Natural killer cell (primary cell): ENCODE measurements around the gene THRB. TPM values are rescaled to one million over a fixed set of nuclear protein-coding genes. Genes with fewer than 3 reads are reported as not detected.

Source experiments
- ATAC-seq, 3 donors: fragments of 150-1000 bp in 2 of 3; fragments of 200-7000 bp in 1 of 3; cut with Tn5 transposase; 1 replicate in 1 of 3; 2 replicates in 2 of 3; pipeline ENCODE4 v1.10.0; 2021; ENCODE audit warnings: mild to moderate bottlenecking in 2 of 3, moderate library complexity in 2 of 3
- DNase-seq, 2 donors: peaks; one replicate each; pipeline versions ENCODE4 v3.0.0 to v3.0.0-alpha.2; 2013 to 2021; ENCODE audit warnings: mixed read lengths in 1 of 2
- H3K27ac ChIP-seq: one replicate; pipeline ENCODE4 v1.5.1; 2013; ENCODE audit warnings: mild to moderate bottlenecking, low read length
- H3K27me3 ChIP-seq: one replicate; pipeline ENCODE4 v1.6.1; 2013; ENCODE audit warnings: low read length; ENCODE audit not compliant: control insufficient read depth, insufficient read depth
- H3K36me3 ChIP-seq: one replicate; pipeline ENCODE4 v1.6.1; 2013; ENCODE audit warnings: low read length; ENCODE audit not compliant: control insufficient read depth, insufficient read depth
- H3K4me1 ChIP-seq: one replicate; pipeline ENCODE4 v1.6.1; 2013; ENCODE audit warnings: low read length; ENCODE audit not compliant: control insufficient read depth, insufficient read depth
- H3K4me3 ChIP-seq: one replicate; pipeline ENCODE4 v1.5.1; 2013; ENCODE audit warnings: low read length
- H3K9me3 ChIP-seq: one replicate; pipeline ENCODE4 v1.6.1; 2013; ENCODE audit warnings: low read length; ENCODE audit not compliant: control insufficient read depth, insufficient read depth
- H3K27ac Mint-ChIP-seq, 2 donors: one replicate each; pipeline ENCODE4 v1.8.0; 2022; ENCODE audit warnings: mild to moderate bottlenecking in 2 of 2, mixed read lengths in 2 of 2, moderate library complexity in 1 of 2
- H3K27me3 Mint-ChIP-seq, 2 donors: one replicate each; pipeline ENCODE4 v1.8.0; 2022; ENCODE audit warnings: low read depth in 2 of 2, mixed read lengths in 2 of 2
- H3K36me3 Mint-ChIP-seq: one replicate; pipeline ENCODE4 v1.8.0; 2022; ENCODE audit warnings: mixed read lengths
- H3K4me1 Mint-ChIP-seq, 2 donors: one replicate each; pipeline ENCODE4 v1.8.0; 2022; ENCODE audit warnings: mixed read lengths in 2 of 2
- H3K4me3 Mint-ChIP-seq: one replicate; pipeline ENCODE4 v1.8.0; 2022; ENCODE audit warnings: mild to moderate bottlenecking, moderate library complexity, mixed read lengths
- H3K9me3 Mint-ChIP-seq, 2 donors: one replicate each; pipeline ENCODE4 v1.8.0; 2022; ENCODE audit warnings: mixed read lengths in 2 of 2
- CTCF ChIP-seq: fragments of 200-600 bp; IDR thresholded peaks from one replicate; pipeline ENCODE4 v1.8.0; 2022; ENCODE audit warnings: antibody characterized with exemption
- WGBS: methylation state at CpG from one replicate; pipeline ENCODE4 v1.1.7; 2013; ENCODE audit warnings: missing lambda C conversion rate; ENCODE audit not compliant: insufficient coverage; 5-methylcytosine and 5-hydroxymethylcytosine counted together
- intact Hi-C: fragments of 100-400 bp; cut with micrococcal nuclease; formaldehyde crosslinking; loops from one replicate; pipeline ENCODE4 v1.14.2; 2022
- total RNA-seq, 4 donors: library from RNA; stranded (reverse); fragments of 120-200 nt in 1 of 4; gene quantifications; one replicate each; pipeline versions ENCODE4 v1.2.3 to v1.2.4, GENCODE V29; 2013 to 2022

Gene THRB
- total RNA-seq, 3 donors from 2014 or later (not counting 1 experiment from before 2014, with no cell fraction given), result 0.05 TPM; not detected in 2

- intact Hi-C loops, result no loop called here
- H3K9me3 Mint-ChIP-seq, result no peaks in the 10 kb centered on the region
- no peaks in the 10 kb centered on the region for H3K27me3 ChIP-seq
- TF ChIP-seq CTCF, result no peak
- no peaks in the 10 kb centered on the region for H3K36me3 ChIP-seq
- H3K9me3 ChIP-seq, result no peaks in the 10 kb centered on the region
- WGBS, result 90% methylated on average over 11 of the region's 12 CpGs
- no peak for DNase-seq
- no peaks in the 10 kb centered on the region for H3K36me3 Mint-ChIP-seq
- no peak overlapping the region for H3K4me3 Mint-ChIP-seq
- H3K4me3 ChIP-seq, result no peak overlapping the region
- H3K4me1 ChIP-seq, result no peaks in the 10 kb centered on the region
- no peaks in the 10 kb centered on the region for H3K4me1 Mint-ChIP-seq
- peaks cover 0 to 5% of the 10 kb centered on the region in 2 donors for H3K27me3 Mint-ChIP-seq
- no peak overlapping the region for H3K27ac ChIP-seq
- H3K27ac Mint-ChIP-seq, result no peak overlapping the region
- no peak for ATAC-seq
Measured at GRCh38 chr3:24160424-24161095, 334.1 kb downstream of the THRB start.

GRCh38 chr3:24158761-24159454, 335.7 kb downstream of the THRB start:
- TF ChIP-seq CTCF, result no peak

GRCh38 chr3:24157106-24157505, 337.5 kb downstream of the THRB start:
- Histone ChIP-seq H3K4me1 (no peaks in the 10 kb centered on the region), H3K9me3 (no peaks in the 10 kb centered on the region), H3K27me3 (no peaks in the 10 kb centered on the region), H3K36me3 (no peaks in the 10 kb centered on the region), H3K4me3 (no peak overlapping the region), H3K27ac (no peak overlapping the region)
- H3K9me3 Mint-ChIP-seq, result no peaks in the 10 kb centered on the region
- intact Hi-C loops, result no loop called here
- no peak overlapping the region for H3K27ac Mint-ChIP-seq
- no peak overlapping the region for H3K4me3 Mint-ChIP-seq
- DNase-seq (no peak), ATAC-seq (no peak)
- no peak for TF ChIP-seq CTCF
- 88% methylated on average over 4 of the region's 4 CpGs for WGBS
- peaks cover 0 to 7% of the 10 kb centered on the region in 2 donors for H3K27me3 Mint-ChIP-seq
- H3K36me3 Mint-ChIP-seq, result no peaks in the 10 kb centered on the region
- H3K4me1 Mint-ChIP-seq, result no peaks in the 10 kb centered on the region

More at GRCh38 chr3:24158761-24159454, 335.7 kb downstream of the THRB start:
- DNase-seq (no peak), ATAC-seq (no peak)
- H3K4me3 Mint-ChIP-seq, result no peak overlapping the region
- 22% methylated on average over 5 of the region's 6 CpGs for WGBS
- H3K9me3 Mint-ChIP-seq, result no peaks in the 10 kb centered on the region
- Histone ChIP-seq H3K4me1 (no peaks in the 10 kb centered on the region), H3K36me3 (no peaks in the 10 kb centered on the region), H3K27me3 (no peaks in the 10 kb centered on the region), H3K4me3 (no peak overlapping the region), H3K9me3 (no peaks in the 10 kb centered on the region), H3K27ac (no peak overlapping the region)
- H3K27me3 Mint-ChIP-seq, result peaks cover 0 to 5% of the 10 kb centered on the region in 2 donors
- H3K4me1 Mint-ChIP-seq, result no peaks in the 10 kb centered on the region
- no peaks in the 10 kb centered on the region for H3K36me3 Mint-ChIP-seq
- intact Hi-C loops, result no loop called here
- no peak overlapping the region for H3K27ac Mint-ChIP-seq
